CD4-positive, alpha-beta T cell (primary cell): Measurements from ENCODE around the gene OR10P1. TPM values are rescaled to one million over a fixed set of nuclear protein-coding genes. Genes with fewer than 3 reads are reported as not detected.
"Not testable (repeated sequence)": the region's sequence is repeated elsewhere in the genome, so short reads cannot be mapped to it uniquely, and the experiment has no call there.

Experiments used
- ATAC-seq: fragments of 200-7000 bp; cut with Tn5 transposase; one replicate; pipeline ENCODE4 v1.10.0; 2022; ENCODE audit warnings: mild to moderate bottlenecking; ENCODE audit not compliant: poor library complexity
- CTCF ChIA-PET: fragments of 350-600 bp; sonication (Branson Sonifier 250); formaldehyde crosslinking; loops from one replicate; lab custom pipeline; 2021; ENCODE audit warnings: antibody characterized with exemption, inconsistent platforms; lab: Charles Lee
- POLR2A ChIA-PET: fragments of 350-600 bp; sonication (Branson Sonifier 250); formaldehyde crosslinking; loops from one replicate; lab custom pipeline; 2021; ENCODE audit warnings: antibody characterized with exemption, inconsistent platforms; lab: Charles Lee
- DNase-seq, 14 experiments: peaks; one replicate each; pipeline ENCODE4 v3.0.0-alpha.2; 2013 to 2020; ENCODE audit warnings: mixed read lengths in 2 of 14
- H3K27ac ChIP-seq, 2 donors: one replicate each; pipeline versions ENCODE4 v1.5.1 to v1.7.0; 2013; ENCODE audit warnings: low read length in 2 of 2, low read depth in 1 of 2, mild to moderate bottlenecking in 1 of 2
- H3K27me3 ChIP-seq, 2 experiments: 1 replicate in 1 of 2; 2 replicates in 1 of 2; pipeline versions ENCODE4 v1.6.1 to v1.7.0; 2013; ENCODE audit warnings: low read length in 2 of 2, control low read depth in 1 of 2, mild to moderate bottlenecking in 1 of 2, moderate library complexity in 1 of 2; ENCODE audit not compliant: insufficient read depth in 2 of 2, control insufficient read depth in 1 of 2
- H3K36me3 ChIP-seq: one replicate; pipeline ENCODE4 v1.6.1; 2013; ENCODE audit warnings: low read length, control low read depth; ENCODE audit not compliant: insufficient read depth
- H3K4me1 ChIP-seq: one replicate; pipeline ENCODE4 v1.6.1; 2013; ENCODE audit warnings: low read length, control low read depth; ENCODE audit not compliant: insufficient read depth
- H3K4me3 ChIP-seq: one replicate; pipeline ENCODE4 v1.5.1; 2013; ENCODE audit warnings: mild to moderate bottlenecking, low read length, moderate library complexity
- H3K9me3 ChIP-seq, 2 experiments: 1 replicate in 1 of 2; 2 replicates in 1 of 2; pipeline versions ENCODE4 v1.6.1 to v1.7.0; 2013; ENCODE audit warnings: low read length in 2 of 2, mild to moderate bottlenecking in 2 of 2, control low read depth in 1 of 2, moderate library complexity in 1 of 2; ENCODE audit not compliant: control insufficient read depth in 1 of 2, insufficient read depth in 1 of 2
- H3K27ac Mint-ChIP-seq: one replicate; pipeline ENCODE4 v1.8.0; 2020; ENCODE audit warnings: mixed read lengths
- H3K27me3 Mint-ChIP-seq: one replicate; pipeline ENCODE4 v1.8.0; 2021; ENCODE audit warnings: mixed read lengths
- H3K36me3 Mint-ChIP-seq: one replicate; pipeline ENCODE4 v1.8.0; 2021; ENCODE audit warnings: low read depth, mixed read lengths
- H3K4me1 Mint-ChIP-seq: one replicate; pipeline ENCODE4 v1.8.0; 2021; ENCODE audit warnings: low read depth, mixed read lengths
- H3K4me3 Mint-ChIP-seq: one replicate; pipeline ENCODE4 v1.8.0; 2020; ENCODE audit warnings: mild to moderate bottlenecking, mixed read lengths
- H3K9me3 Mint-ChIP-seq: one replicate; pipeline ENCODE4 v1.8.0; 2020; ENCODE audit warnings: mixed read lengths
- intact Hi-C, 2 experiments: fragments of 100-400 bp; cut with DNase I in 1 of 2; cut with micrococcal nuclease in 1 of 2; formaldehyde crosslinking; loops; one replicate each; pipeline versions ENCODE4 v1.15.1 to v1.9.0; 2023 to 2025; cut with DNase I, micrococcal nuclease
- total RNA-seq, 174 experiments: library from RNA in 2 of 174; stranded (reverse) in 2 of 174; gene quantifications; one replicate each; pipeline ENCODE4 v1.2.3 and lab custom pipeline; 2021 to 2026
- TF ChIP-seq, protein P1 (sequence below): fragments of 200-600 bp; IDR thresholded peaks from one replicate; pipeline ENCODE4 v1.8.0; 2022; ENCODE audit warnings: antibody characterized with exemption, mild to moderate bottlenecking

Gene OR10P1
- total RNA-seq, 2 experiments from 2014 or later: not detected

DNA sequence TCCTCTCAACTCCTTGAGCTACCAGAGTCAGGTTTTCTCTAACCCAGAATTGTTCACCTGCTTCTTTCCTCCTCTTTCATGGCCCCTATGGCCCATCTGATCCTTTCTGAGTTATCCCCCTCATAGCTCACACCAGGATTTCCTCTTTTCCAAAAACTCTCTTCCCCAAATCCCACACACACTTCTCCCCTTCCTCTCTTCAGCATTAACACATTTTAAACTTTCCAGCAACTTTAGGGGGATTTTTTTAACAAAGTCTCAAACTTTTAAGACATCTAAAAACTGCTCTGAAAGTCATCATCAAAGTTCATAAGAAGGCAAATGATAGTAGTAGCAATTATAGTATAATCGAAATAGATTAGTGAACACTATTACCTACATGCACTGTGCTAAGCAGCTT lies 7.9 kb downstream of the OR10P1 start:
- Histone ChIP-seq H3K9me3 (no peaks in the 10 kb centered on the region), H3K4me1 (peaks cover 27% of the 10 kb centered on the region), H3K36me3 (no peaks in the 10 kb centered on the region), H3K4me3 (no peak overlapping the region), H3K27me3 (no peaks in the 10 kb centered on the region), H3K27ac (no peak overlapping the region)
- ATAC-seq (no peak), DNase-seq (no peak)
- Mint-ChIP-seq H3K27me3 (no peaks in the 10 kb centered on the region), H3K4me3 (no peak overlapping the region), H3K27ac (no peak overlapping the region), H3K36me3 (no peaks in the 10 kb centered on the region), H3K4me1 (peaks cover 22% of the 10 kb centered on the region), H3K9me3 (no peaks in the 10 kb centered on the region)
- intact Hi-C loops: no loop called here
- TF ChIP-seq, protein P1, sequence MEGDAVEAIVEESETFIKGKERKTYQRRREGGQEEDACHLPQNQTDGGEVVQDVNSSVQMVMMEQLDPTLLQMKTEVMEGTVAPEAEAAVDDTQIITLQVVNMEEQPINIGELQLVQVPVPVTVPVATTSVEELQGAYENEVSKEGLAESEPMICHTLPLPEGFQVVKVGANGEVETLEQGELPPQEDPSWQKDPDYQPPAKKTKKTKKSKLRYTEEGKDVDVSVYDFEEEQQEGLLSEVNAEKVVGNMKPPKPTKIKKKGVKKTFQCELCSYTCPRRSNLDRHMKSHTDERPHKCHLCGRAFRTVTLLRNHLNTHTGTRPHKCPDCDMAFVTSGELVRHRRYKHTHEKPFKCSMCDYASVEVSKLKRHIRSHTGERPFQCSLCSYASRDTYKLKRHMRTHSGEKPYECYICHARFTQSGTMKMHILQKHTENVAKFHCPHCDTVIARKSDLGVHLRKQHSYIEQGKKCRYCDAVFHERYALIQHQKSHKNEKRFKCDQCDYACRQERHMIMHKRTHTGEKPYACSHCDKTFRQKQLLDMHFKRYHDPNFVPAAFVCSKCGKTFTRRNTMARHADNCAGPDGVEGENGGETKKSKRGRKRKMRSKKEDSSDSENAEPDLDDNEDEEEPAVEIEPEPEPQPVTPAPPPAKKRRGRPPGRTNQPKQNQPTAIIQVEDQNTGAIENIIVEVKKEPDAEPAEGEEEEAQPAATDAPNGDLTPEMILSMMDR: no peak
- ChIA-PET CTCF (interaction anchor here (5.0 kb wide), 1 partner anchor 12 kb away, joined by 51 read pairs; no protein-coding TSS in a partner anchor), POLR2A (interaction anchor here (3.2 kb wide), 1 partner anchor 12 kb away, joined by 13 read pairs; no protein-coding TSS in a partner anchor)

GRCh38 chr12:55647027-55647426 lies 10.3 kb downstream of the OR10P1 start:
- POLR2A ChIA-PET: interaction anchor here (0.9 to 3.2 kb wide), 3 partner anchors 9 to 83 kb away, joined by 3 to 13 read pairs (median 6); partner anchors contain the start of gene BLOC1S1
- H3K9me3 Mint-ChIP-seq: no peaks in the 10 kb centered on the region
- intact Hi-C loops: no loop called here
- peak overlapping the region; percentile 24 to 72 for H3K27ac ChIP-seq
- H3K9me3 ChIP-seq: no peaks in the 10 kb centered on the region
- TF ChIP-seq, protein P1: no peak
- CTCF ChIA-PET: interaction anchor here (0.6 to 5.0 kb wide), 8 partner anchors 7 to 689 kb away, joined by 3 to 51 read pairs (median 4); partner anchors contain the start of gene DNAJC14
- peaks cover 22% of the 10 kb centered on the region for H3K4me1 Mint-ChIP-seq
- no peaks in the 10 kb centered on the region for H3K27me3 ChIP-seq
- no peak overlapping the region for H3K4me3 ChIP-seq
- no peak overlapping the region for H3K4me3 Mint-ChIP-seq
- no peaks in the 10 kb centered on the region for H3K36me3 Mint-ChIP-seq
- no peak for DNase-seq
- H3K4me1 ChIP-seq: peaks cover 24% of the 10 kb centered on the region
- H3K36me3 ChIP-seq: no peaks in the 10 kb centered on the region
- ATAC-seq: no peak
- no peaks in the 10 kb centered on the region for H3K27me3 Mint-ChIP-seq
- H3K27ac Mint-ChIP-seq: peak overlapping the region; percentile 85

- H3K27ac Mint-ChIP-seq, H3K27ac ChIP-seq, H3K36me3 Mint-ChIP-seq, H3K4me3 Mint-ChIP-seq, H3K9me3 Mint-ChIP-seq, H3K27me3 Mint-ChIP-seq, H3K27me3 ChIP-seq, H3K36me3 ChIP-seq, H3K9me3 ChIP-seq, POLR2A ChIA-PET, H3K4me3 ChIP-seq, CTCF ChIA-PET, ATAC-seq: not testable (repeated sequence)
- H3K4me1 ChIP-seq: peaks cover 13% of the 10 kb centered on the region
- intact Hi-C loops: loop anchor here in 1 of 2 experiments (10.0 kb wide), 2 partner anchors 84 to 466 kb away; no protein-coding TSS in a partner anchor
- peak in 2 of 14 experiments; percentile 35 to 61 for DNase-seq
- peaks cover 11% of the 10 kb centered on the region for H3K4me1 Mint-ChIP-seq
These were observed 14.1 kb downstream of the OR10P1 start for GRCh38 chr12:55650620-55651298.
